Sigmoid colon (tissue), 7 donors: ENCODE data around the gene CA9. TPM values are rescaled to one million over a fixed set of nuclear protein-coding genes. Genes with fewer than 3 reads are reported as not detected.

ENCODE experiments used
- DNase-seq: peaks from one replicate; pipeline ENCODE4 v3.0.0-alpha.2; 2019
- H3K27ac ChIP-seq, 4 donors: fragments of 200-600 bp; sonication (generic); one replicate each; pipeline ENCODE4 v1.5.1; 2016 to 2019; ENCODE audit warnings: mild to moderate bottlenecking in 1 of 4
- H3K27me3 ChIP-seq, 3 donors: fragments of 200-600 bp; sonication (generic); one replicate each; pipeline ENCODE4 v1.5.1; 2019; ENCODE audit warnings: mild to moderate bottlenecking in 1 of 3
- H3K36me3 ChIP-seq, 4 donors: fragments of 200-600 bp; sonication (generic); one replicate each; pipeline ENCODE4 v1.5.1; 2016 to 2019
- H3K4me1 ChIP-seq, 4 donors: fragments of 200-600 bp; sonication (generic); one replicate each; pipeline ENCODE4 v1.5.1; 2017 to 2019
- H3K4me3 ChIP-seq, 4 donors: fragments of 200-600 bp; sonication (generic); one replicate each; pipeline ENCODE4 v1.5.1; 2017 to 2019; ENCODE audit warnings: mild to moderate bottlenecking in 2 of 4, moderate library complexity in 1 of 4
- H3K9me3 ChIP-seq, 4 donors: fragments of 200-600 bp in 3 of 4; sonication (generic) in 3 of 4; one replicate each; pipeline versions ENCODE4 v1.5.1 to v1.6.1; 2013 to 2019
- EP300 ChIP-seq, 4 donors: sonication (generic); formaldehyde crosslinking; IDR thresholded peaks; one replicate each; pipeline ENCODE4 v1.6.1; 2017; ENCODE audit warnings: antibody characterized with exemption in 4 of 4
- POLR2A ChIP-seq, 2 donors: fragments of 450-650 bp; IDR thresholded peaks; one replicate each; pipeline ENCODE4 v1.6.1; 2016; ENCODE audit warnings: antibody characterized with exemption in 2 of 2, mild to moderate bottlenecking in 2 of 2, moderate library complexity in 2 of 2
- POLR2AphosphoS5 ChIP-seq, 4 donors: sonication (generic); formaldehyde crosslinking; IDR thresholded peaks; one replicate each; pipeline ENCODE4 v1.6.1; 2017; ENCODE audit warnings: antibody characterized with exemption in 4 of 4
- WGBS, 2 donors: extraction: QIAGEN DNeasy Blood & Tissue Kit; methylation state at CpG; one replicate each; pipeline ENCODE4 v1.1.7; 2013; 5-methylcytosine and 5-hydroxymethylcytosine counted together
- intact Hi-C: fragments of 100-400 bp; cut with DNase I; formaldehyde crosslinking; loops from one replicate; pipeline ENCODE4 v1.15.1; 2023
- polyA plus RNA-seq, 3 donors: library from polyadenylated mRNA; stranded (reverse); fragments of 200-250 nt; gene quantifications; one replicate each; pipeline ENCODE4 v1.2.3, GENCODE V29; 2013
- total RNA-seq, 4 donors: library from RNA; depleted of rRNA; stranded (reverse); fragments of >200 nt; gene quantifications; one replicate each; pipeline ENCODE4 v1.1.0, GENCODE V29; 2016
- TF ChIP-seq, protein P1 (sequence below), 4 experiments: fragments of 450-650 bp in 3 of 4; fragments of 200-600 bp in 1 of 4; IDR thresholded peaks; one replicate each; pipeline ENCODE4 v1.5.1; 2016 to 2019; ENCODE audit warnings: antibody characterized with exemption in 4 of 4, mild to moderate bottlenecking in 3 of 4, moderate library complexity in 2 of 4
- donor health status: healthy with polysubstance abuse.
- donor health status: Bipolar disorder and iron deficiency.
- donor health status: healthy.

Gene CA9
- total and polyA plus RNA-seq, 7 donors: 0.33 to 1.7 (median 0.71) TPM; not detected in 4

DNA sequence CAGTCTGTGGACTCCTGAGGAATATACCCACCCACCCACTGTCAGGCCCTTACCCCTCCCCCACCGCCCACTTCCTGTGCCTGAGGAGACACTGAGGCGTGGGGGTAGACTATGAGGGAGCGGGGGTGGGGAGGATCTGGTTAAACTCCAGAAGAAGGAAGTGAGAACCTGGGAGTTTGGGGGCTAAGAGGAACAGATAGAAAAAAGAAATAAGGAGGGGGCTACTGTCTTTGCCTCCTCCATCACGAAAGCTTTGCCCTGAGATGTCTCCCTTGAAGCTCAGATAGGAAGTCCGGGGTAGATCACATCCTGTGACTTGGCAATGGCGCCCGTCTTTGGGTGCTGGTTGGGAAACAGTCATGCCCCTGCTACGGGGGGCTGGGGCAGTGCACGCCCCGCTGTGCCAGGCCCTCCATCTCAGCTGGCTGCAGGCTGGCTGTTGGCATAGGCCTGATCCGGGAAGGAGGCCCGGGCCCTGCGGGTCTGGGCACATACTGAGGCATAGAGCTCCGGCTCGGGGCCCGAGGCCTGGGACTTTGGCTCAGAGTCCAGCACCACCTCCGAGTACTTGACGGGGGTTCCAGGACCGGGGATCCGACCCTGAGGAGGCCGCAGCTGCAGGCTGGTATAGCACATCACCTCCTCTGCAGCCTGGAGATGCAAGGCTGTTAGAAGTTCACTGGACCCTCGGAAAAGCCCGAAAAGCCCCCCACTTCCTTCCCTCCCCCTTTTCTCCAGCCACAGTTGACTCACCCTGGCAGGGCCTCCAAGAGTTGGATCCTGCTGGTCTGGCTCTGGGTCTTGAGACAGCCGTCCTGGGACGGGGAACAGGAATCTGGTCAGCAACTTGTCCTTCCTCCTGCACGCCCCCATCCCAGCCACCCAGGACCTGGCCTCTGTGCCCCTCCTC, 24.0 kb upstream of the CA9 start:
- no peak for DNase-seq

DNA sequence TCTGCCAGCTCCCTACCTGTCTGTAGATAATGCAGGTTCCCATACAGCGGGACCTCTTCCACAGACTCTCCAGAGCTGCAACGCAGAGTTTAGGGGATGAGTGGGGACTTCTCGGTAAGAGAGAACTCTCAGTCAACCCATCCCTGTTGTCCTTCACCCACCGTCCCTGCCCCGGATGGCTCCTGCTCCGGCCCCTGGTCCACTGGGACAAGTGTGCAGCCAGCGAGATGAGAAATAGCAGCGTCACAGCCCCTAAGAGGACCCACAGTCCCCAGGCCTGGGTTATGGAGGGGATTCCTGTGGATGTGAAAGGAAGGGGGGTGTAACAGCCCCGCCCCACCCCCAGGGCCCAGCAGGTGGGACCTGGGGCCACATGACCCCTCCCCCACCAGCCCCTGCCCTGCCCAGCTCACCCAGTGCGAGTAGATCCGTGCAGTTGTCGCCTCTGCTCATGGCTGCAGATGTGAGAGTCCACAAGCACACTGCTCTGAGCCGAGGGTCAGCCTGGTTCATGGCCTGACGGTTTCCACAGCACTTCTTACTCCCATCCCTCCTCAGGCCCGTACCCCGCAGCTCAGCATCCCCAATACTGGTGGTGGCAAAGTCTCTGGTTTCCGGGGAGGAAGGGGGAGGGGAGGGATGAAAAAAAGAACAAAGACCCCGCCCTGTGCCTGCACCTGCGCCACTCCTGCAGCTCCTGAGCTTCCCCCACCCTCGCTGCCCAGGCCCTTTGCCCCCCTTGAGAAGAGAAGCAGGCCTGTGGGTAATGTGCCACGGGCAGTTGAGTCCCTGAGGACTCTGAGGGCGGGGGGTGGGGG, 23.2 kb upstream of the CA9 start, which contains the start of gene SIT1:
Gene SIT1 (minus strand): TSS at position 591 of the 818 bp plus-strand sequence. CDS start 78 bp downstream, at position 513.
- Histone ChIP-seq H3K9me3 (no peaks in the 10 kb centered on the region), H3K4me3 (no peak within 1 kb of the TSS), H3K27me3 (no peaks in the 10 kb centered on the region), H3K27ac (peak within 1 kb of the TSS in 1 of 4 donors; percentile 7), H3K4me1 (peaks cover 0 to 13% (median 11%) of the 10 kb centered on the region in 4 donors), H3K36me3 (no peaks in the 10 kb centered on the region)
- peak; percentile 61 for DNase-seq
- intact Hi-C loops: loop anchor here (10.0 kb wide), 1 partner anchor 656 kb away; no protein-coding TSS in a partner anchor
- TF ChIP-seq POLR2A (IDR thresholded peaks at IDR 0.05) (no peak), POLR2AphosphoS5 (IDR thresholded peaks at IDR 0.05) (no peak), EP300 (IDR thresholded peaks at IDR 0.05) (no peak)
- TF ChIP-seq, protein P1, sequence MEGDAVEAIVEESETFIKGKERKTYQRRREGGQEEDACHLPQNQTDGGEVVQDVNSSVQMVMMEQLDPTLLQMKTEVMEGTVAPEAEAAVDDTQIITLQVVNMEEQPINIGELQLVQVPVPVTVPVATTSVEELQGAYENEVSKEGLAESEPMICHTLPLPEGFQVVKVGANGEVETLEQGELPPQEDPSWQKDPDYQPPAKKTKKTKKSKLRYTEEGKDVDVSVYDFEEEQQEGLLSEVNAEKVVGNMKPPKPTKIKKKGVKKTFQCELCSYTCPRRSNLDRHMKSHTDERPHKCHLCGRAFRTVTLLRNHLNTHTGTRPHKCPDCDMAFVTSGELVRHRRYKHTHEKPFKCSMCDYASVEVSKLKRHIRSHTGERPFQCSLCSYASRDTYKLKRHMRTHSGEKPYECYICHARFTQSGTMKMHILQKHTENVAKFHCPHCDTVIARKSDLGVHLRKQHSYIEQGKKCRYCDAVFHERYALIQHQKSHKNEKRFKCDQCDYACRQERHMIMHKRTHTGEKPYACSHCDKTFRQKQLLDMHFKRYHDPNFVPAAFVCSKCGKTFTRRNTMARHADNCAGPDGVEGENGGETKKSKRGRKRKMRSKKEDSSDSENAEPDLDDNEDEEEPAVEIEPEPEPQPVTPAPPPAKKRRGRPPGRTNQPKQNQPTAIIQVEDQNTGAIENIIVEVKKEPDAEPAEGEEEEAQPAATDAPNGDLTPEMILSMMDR (IDR thresholded peaks at IDR 0.05): no peak
- 52 to 64% methylated on average over 22 of the region's 22 CpGs for WGBS, 2 donors

More for the DNA sequence above, 24.0 kb upstream of the CA9 start:
- WGBS, 2 donors: 65 to 85% methylated on average over 26 of the region's 26 CpGs
- no peak overlapping the region for H3K4me3 ChIP-seq
- peak overlapping the region in 1 of 4 donors; percentile 7 for H3K27ac ChIP-seq
- no peaks in the 10 kb centered on the region for H3K36me3 ChIP-seq
- TF ChIP-seq POLR2AphosphoS5 (IDR thresholded peaks at IDR 0.05): no peak
- no peak for TF ChIP-seq POLR2A (IDR thresholded peaks at IDR 0.05)
- TF ChIP-seq EP300 (IDR thresholded peaks at IDR 0.05): no peak
- TF ChIP-seq, protein P1 (IDR thresholded peaks at IDR 0.05): no peak
- intact Hi-C loops: loop anchor here (5.0 to 10.0 kb wide), 3 partner anchors 98 to 655 kb away; partner anchors contain the start of genes GBA2 and RGP1
- no peaks in the 10 kb centered on the region for H3K9me3 ChIP-seq
- peaks cover 0 to 13% (median 11%) of the 10 kb centered on the region in 4 donors for H3K4me1 ChIP-seq
- H3K27me3 ChIP-seq: no peaks in the 10 kb centered on the region

DNA sequence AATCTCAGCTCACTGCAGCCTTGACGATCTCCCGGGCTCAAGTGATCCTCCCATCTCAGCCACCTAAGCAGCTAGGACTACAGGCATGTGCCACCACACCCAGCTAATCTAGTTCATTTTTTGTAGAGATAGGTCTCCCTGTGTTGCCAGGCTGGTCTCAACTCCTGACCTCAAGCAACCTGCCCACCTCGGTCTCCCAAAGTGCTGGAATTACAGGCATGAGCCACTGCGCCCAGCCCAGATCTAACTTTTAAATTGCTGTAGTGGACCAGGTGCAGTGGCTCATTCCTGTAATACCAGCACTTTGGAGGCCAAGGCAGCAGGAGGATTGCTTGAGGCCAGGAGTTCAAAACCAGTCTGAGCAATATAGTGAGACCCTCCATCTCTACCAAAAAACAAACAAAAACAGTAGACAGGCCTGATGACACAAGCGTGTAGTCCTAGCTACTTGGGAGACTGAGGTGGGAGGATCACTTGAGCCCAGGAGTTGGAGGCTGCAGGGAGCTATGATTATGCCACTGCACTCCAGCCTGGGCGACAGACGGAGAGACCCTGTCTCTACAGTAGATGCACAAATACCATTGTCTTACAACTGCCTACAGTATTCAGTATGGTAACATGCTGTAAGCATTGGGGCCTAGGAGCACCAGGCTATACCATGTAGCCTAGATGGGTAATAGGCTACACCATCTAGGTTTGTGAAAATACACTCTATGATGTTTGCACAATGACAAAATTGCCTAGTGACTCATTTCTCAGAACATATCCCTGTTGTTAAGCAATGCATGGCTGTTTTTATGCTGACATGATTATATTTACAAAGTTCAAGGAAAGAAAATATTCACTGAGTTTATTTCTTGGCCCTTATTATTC, 21.5 kb upstream of the CA9 start:
- Histone ChIP-seq H3K4me3 (no peak overlapping the region), H3K27me3 (no peaks in the 10 kb centered on the region), H3K4me1 (peaks cover 0 to 15% (median 13%) of the 10 kb centered on the region in 4 donors), H3K9me3 (no peaks in the 10 kb centered on the region), H3K27ac (no peak overlapping the region), H3K36me3 (no peaks in the 10 kb centered on the region)
- no peak for TF ChIP-seq EP300 (IDR thresholded peaks at IDR 0.05)
- TF ChIP-seq, protein P1 (IDR thresholded peaks at IDR 0.05): no peak
- TF ChIP-seq POLR2A (IDR thresholded peaks at IDR 0.05): no peak
- peak in 1 of 4 donors; percentile 22 for TF ChIP-seq POLR2AphosphoS5 (IDR thresholded peaks at IDR 0.05)
- 40 to 80% methylated on average over 7 of the region's 7 CpGs for WGBS, 2 donors
- DNase-seq: no peak
- intact Hi-C loops: loop anchor here (10.0 kb wide), 1 partner anchor 657 kb away; no protein-coding TSS in a partner anchor

DNA sequence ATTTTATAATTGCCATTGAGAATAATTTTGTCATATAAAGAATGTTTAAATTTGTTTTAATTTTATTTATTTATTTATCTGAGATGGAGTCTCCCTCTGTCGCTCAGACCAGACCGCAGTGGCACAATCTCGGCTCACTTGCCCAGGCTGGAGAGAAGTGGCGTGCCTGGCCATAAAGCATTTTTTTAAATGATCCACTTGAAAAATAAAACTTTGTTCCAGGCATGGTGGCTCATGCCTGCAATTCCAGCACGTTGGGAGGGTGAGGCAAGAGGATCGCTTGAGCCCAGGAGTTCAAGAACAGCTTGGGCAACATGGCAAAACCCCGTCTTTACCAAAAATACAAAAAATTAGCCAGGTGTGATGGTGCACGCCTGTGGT, 20.9 kb upstream of the CA9 start:
- Histone ChIP-seq H3K4me3 (no peak overlapping the region), H3K27me3 (no peaks in the 10 kb centered on the region), H3K9me3 (no peaks in the 10 kb centered on the region), H3K4me1 (peaks cover 0 to 16% (median 14%) of the 10 kb centered on the region in 4 donors), H3K36me3 (no peaks in the 10 kb centered on the region), H3K27ac (no peak overlapping the region)
- intact Hi-C loops: loop anchor here (10.0 kb wide), 1 partner anchor 658 kb away; no protein-coding TSS in a partner anchor
- no peak for TF ChIP-seq POLR2A (IDR thresholded peaks at IDR 0.05)
- TF ChIP-seq EP300 (IDR thresholded peaks at IDR 0.05): no peak
- TF ChIP-seq, protein P1 (IDR thresholded peaks at IDR 0.05): no peak
- TF ChIP-seq POLR2AphosphoS5 (IDR thresholded peaks at IDR 0.05): no peak
- WGBS, 2 donors: 23 to 77% methylated on average over 8 of the region's 8 CpGs
- DNase-seq: peak; percentile 38
